Retinal pigment epithelial cell (primary cell): ENCODE results near the gene NACC2.

Source experiments
- DNase-seq: peaks from one replicate; pipeline ENCODE4 v3.0.0-alpha.2; 2010; ENCODE audit warnings: low read depth
- H3K4me3 ChIP-seq: 2 replicates; pipeline ENCODE4 v1.5.1; 2011; ENCODE audit warnings: mild to moderate bottlenecking, low read length, control low read depth, moderate library complexity
- TF ChIP-seq, protein P1 (sequence below): conservative IDR thresholded peaks from 2 replicates; pipeline ENCODE4 v1.5.1; 2011; ENCODE audit warnings: low read depth, low read length, control low read depth, inconsistent platforms

The NACC2 gene

DNA sequence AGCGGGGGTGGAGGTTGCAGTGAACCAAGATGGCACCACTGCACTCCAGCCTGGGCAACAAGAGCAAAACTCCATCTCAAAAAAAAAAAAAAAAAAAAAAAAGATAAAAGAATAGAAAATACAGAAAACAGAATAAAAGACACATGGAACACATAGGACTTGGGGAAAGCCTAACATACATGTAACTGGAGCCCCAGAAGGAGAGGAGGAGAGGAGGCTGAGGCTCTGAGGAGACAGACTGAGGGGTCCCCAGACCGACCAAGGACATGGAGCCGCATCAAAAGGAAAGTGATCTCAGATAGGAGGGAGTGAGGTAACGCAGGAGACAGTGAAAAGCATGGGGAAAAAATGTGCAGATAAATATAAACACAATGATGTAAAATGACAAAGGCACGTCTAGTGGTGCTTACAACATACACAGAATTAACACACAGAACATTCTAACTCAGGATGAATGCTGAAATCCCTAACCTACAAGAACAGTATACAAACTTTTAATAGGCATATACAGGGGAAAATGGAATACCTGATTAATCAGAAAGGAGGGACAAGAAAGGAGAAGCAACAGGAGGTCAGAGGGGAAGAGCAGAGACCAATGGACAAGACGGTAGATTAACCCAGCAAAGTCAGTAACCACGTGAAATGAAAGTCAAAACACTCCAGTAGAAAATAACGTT, 68.7 kb downstream of the NACC2 start:
- TF ChIP-seq, protein P1, sequence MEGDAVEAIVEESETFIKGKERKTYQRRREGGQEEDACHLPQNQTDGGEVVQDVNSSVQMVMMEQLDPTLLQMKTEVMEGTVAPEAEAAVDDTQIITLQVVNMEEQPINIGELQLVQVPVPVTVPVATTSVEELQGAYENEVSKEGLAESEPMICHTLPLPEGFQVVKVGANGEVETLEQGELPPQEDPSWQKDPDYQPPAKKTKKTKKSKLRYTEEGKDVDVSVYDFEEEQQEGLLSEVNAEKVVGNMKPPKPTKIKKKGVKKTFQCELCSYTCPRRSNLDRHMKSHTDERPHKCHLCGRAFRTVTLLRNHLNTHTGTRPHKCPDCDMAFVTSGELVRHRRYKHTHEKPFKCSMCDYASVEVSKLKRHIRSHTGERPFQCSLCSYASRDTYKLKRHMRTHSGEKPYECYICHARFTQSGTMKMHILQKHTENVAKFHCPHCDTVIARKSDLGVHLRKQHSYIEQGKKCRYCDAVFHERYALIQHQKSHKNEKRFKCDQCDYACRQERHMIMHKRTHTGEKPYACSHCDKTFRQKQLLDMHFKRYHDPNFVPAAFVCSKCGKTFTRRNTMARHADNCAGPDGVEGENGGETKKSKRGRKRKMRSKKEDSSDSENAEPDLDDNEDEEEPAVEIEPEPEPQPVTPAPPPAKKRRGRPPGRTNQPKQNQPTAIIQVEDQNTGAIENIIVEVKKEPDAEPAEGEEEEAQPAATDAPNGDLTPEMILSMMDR, result no peak
- DNase-seq, result no peak
- H3K4me3 ChIP-seq, result no peak overlapping the region

- TF ChIP-seq, protein P1, result no peak
- no peak for DNase-seq
- H3K4me3 ChIP-seq, result no peak overlapping the region
Observed at GRCh38 chr9:136025481-136025880, 69.6 kb downstream of the NACC2 start.

DNA sequence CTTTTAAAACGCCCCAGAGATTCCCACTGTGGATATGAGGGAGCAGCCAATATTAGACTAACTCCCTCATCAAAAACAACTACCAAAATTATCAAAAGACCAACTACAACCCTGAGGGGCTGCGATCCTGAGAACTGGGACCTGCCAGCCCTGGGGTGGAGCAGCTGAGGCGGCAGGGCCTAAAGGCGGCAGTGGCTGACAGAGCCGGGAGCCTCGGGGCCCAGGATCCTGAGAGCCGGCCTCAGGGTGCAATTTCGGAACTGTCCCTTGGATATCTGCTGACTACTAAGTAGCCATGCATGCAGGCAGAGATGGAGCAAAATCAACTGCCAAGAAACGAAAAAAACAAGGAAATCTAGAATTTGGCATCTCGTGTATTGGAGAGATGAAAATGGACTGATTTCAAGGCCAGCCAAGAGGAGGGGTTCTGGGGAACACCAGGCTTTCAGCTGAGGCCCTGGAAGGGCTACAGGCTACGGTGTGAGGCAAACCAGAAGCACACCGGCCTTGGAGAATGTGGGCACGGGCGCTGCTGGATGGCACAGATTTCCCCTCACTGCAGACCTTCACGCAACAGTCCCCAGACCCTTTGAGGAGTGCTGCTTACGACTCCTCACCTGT, 70.3 kb downstream of the NACC2 start:
- TF ChIP-seq, protein P1, result no peak
- no peak for DNase-seq
- H3K4me3 ChIP-seq, result no peak overlapping the region

DNA sequence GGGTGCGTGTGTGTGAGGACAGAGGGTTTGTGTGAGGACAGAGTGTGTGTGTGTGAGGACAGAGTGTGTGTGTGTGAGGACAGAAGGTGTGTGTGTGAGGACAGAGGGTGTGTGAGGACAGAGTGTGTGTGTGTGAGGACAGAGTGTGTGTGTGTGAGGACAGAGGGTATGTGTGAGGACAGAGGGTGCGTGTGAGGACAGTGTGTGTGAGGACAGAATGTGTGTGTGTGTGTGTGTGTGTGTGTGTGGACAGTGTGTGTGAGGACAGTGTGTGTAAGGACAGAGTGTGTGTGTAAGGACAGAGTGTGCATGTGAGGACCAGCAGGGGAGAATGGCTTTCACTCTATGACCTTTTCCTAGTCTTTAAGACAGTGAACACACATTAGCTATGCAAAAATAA, 70.8 kb downstream of the NACC2 start:
- TF ChIP-seq, protein P1, result no peak
- no peak overlapping the region for H3K4me3 ChIP-seq
- DNase-seq, result no peak

GRCh38 chr9:136023410-136024225, 71.5 kb downstream of the NACC2 start:
- no peak overlapping the region for H3K4me3 ChIP-seq
- TF ChIP-seq, protein P1, result no peak
- DNase-seq, result no peak

DNA sequence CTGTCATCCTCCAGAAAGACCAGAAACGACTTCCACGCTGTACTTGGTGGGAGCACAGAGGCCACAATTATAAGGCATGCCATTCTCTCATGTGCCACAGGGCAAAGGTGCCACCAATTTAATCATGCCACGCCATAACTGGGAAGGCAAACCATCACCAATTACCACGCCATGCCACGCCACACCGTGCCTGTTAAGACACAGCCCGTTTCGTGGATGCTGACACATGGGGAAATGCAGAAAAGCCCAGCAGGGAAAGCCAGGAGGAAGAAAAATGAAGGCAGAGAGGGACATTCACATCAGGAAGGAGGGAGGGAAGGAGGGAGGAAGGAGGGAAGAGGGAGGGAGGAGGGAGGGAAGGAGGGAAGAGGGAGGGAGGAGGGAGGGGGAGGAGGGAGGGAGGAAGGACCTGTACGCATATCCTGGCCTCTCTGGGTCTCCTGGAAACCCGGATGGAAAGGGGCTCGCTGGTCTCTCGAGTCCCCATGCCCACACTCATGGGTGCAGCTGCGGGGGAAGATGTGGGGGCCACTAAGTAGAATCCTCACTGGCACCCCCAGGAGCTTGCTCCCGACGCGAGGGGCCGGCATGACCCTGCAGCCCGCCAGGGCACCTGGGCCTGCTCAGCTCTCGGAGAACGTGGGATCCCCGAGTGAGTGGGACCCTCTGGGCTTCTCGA, 72.2 kb downstream of the NACC2 start:
- DNase-seq, result no peak
- TF ChIP-seq, protein P1, result no peak
- no peak overlapping the region for H3K4me3 ChIP-seq
